ENCODE results near the gene INPP1. TPM values are rescaled to one million over a fixed set of nuclear protein-coding genes. Genes with fewer than 3 reads are reported as not detected.

INPP1 gene
- total RNA-seq, 1 donor from 2014 or later: 6.3 TPM

DNA sequence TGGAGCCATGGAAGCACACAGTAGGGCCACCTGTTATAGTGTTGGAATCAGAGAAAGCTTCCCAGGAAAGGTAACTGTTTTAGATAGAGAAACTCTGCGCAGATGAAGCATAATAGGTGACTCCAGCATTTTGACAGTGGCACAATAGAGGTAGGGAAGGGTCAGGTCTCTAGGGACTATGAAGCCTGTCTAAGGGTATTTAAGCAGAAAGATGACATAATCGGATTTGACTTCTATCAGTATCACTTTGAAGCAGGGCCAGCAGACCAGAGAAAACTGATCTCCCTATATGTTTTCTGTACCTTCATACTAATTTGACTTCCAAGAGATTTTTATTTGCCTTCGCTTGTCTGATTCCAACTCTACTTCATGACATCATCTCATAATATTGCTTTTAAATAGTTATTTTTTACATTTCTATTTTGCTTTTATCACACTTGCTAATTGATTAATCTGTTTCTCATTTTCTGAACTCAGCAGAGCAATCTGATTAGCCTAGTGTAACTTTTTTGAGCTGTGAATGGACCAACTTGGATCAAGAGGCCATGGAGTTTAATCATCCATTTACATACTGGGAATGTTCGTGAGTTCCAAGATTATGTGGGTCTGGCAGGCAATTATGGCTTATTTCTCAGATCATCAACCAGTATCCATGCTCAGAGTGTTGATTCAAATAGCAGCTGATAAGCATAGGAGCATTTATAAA is 15.4 kb upstream of the INPP1 start:
- no peak for TF ChIP-seq CTCF (IDR thresholded peaks at IDR 0.05; ENCODE audit: insufficient read depth, low read length, poor library complexity, severe bottlenecking)
- no peaks in the 10 kb centered on the region for H3K36me3 ChIP-seq (ENCODE audit: control insufficient read depth, insufficient read depth, low read length)
- DNase-seq (ENCODE audit: low read depth): no peak
- no peak overlapping the region for H3K4me3 ChIP-seq (ENCODE audit: low read depth, low read length)
- no peaks in the 10 kb centered on the region for H3K27me3 ChIP-seq (ENCODE audit: control insufficient read depth, insufficient read depth, low read length)

GRCh38 chr2:190328573-190329147 is 14.7 kb upstream of the INPP1 start:
- peak; percentile 7 for TF ChIP-seq CTCF (IDR thresholded peaks at IDR 0.05; ENCODE audit: insufficient read depth, low read length, poor library complexity, severe bottlenecking)
- no peaks in the 10 kb centered on the region for H3K36me3 ChIP-seq (ENCODE audit: control insufficient read depth, insufficient read depth, low read length)
- H3K27me3 ChIP-seq (ENCODE audit: control insufficient read depth, insufficient read depth, low read length): no peaks in the 10 kb centered on the region
- DNase-seq (ENCODE audit: low read depth): no peak
- H3K4me3 ChIP-seq (ENCODE audit: low read depth, low read length): no peak overlapping the region

- Histone ChIP-seq H3K4me3 (ENCODE audit: low read depth, low read length) (no peak overlapping the region), H3K36me3 (ENCODE audit: control insufficient read depth, insufficient read depth, low read length) (no peaks in the 10 kb centered on the region), H3K27me3 (ENCODE audit: control insufficient read depth, insufficient read depth, low read length) (no peaks in the 10 kb centered on the region)
- DNase-seq (ENCODE audit: low read depth): no peak
- TF ChIP-seq CTCF (IDR thresholded peaks at IDR 0.05; ENCODE audit: insufficient read depth, low read length, poor library complexity, severe bottlenecking): no peak
Measured at GRCh38 chr2:190333395-190333794, 10.0 kb upstream of the INPP1 start.

- Histone ChIP-seq H3K4me3 (ENCODE audit: low read depth, low read length) (no peak overlapping the region), H3K36me3 (ENCODE audit: control insufficient read depth, insufficient read depth, low read length) (no peaks in the 10 kb centered on the region), H3K27me3 (ENCODE audit: control insufficient read depth, insufficient read depth, low read length) (no peaks in the 10 kb centered on the region)
- TF ChIP-seq CTCF (IDR thresholded peaks at IDR 0.05; ENCODE audit: insufficient read depth, low read length, poor library complexity, severe bottlenecking): no peak
- DNase-seq (ENCODE audit: low read depth): no peak
Measured at GRCh38 chr2:190333928-190334327, 9.5 kb upstream of the INPP1 start.

- no peak overlapping the region for H3K4me3 ChIP-seq (ENCODE audit: low read depth, low read length)
- TF ChIP-seq CTCF (IDR thresholded peaks at IDR 0.05; ENCODE audit: insufficient read depth, low read length, poor library complexity, severe bottlenecking): no peak
Measured at GRCh38 chr2:190334479-190335224, 8.7 kb upstream of the INPP1 start.

More at GRCh38 chr2:190334479-190335224, 8.7 kb upstream of the INPP1 start:
- no peaks in the 10 kb centered on the region for H3K36me3 ChIP-seq (ENCODE audit: control insufficient read depth, insufficient read depth, low read length)
- DNase-seq (ENCODE audit: low read depth): no peak
- H3K27me3 ChIP-seq (ENCODE audit: control insufficient read depth, insufficient read depth, low read length): no peaks in the 10 kb centered on the region

Measured in kidney epithelial cell (primary cell).